ENCODE data around the gene CST3. TPM values are rescaled to one million over a fixed set of nuclear protein-coding genes. Genes with fewer than 3 reads are reported as not detected.

The CST3 gene
- total and polyA plus RNA-seq, 2 of the 8 experiments (the other 6 are each of a cell fraction or from before 2014, with no cell fraction given): 53.2 to 184 TPM

- no peak overlapping the region for H3K14ac ChIP-seq (ENCODE audit: insufficient read length)
- H2BK120ac ChIP-seq (replicated peaks; ENCODE audit: low read depth, low read length): no peak overlapping the region
- no peak overlapping the region for H3K56ac ChIP-seq (replicated peaks; ENCODE audit: insufficient read length, low read depth, low read length)
- H2BK5ac ChIP-seq (ENCODE audit: low read depth, low read length): no peak overlapping the region
- H2AFZ ChIP-seq (ENCODE audit: low read length): no peak overlapping the region
- H3K79me2 ChIP-seq (ENCODE audit: control insufficient read depth in 1 of 2, insufficient read depth in 2 of 2, low read length in 2 of 2): no peaks in the 10 kb centered on the region
- no peak overlapping the region for H3K4me3 ChIP-seq (ENCODE audit: extremely low read depth in 1 of 4, insufficient read depth in 2 of 4, low read depth in 3 of 4, low read length in 4 of 4)
- DNase-seq (ENCODE audit: low read depth in 1 of 2, low spot score in 2 of 2): no peak
- no peak overlapping the region for H3K4ac ChIP-seq (replicated peaks; ENCODE audit: insufficient read length, low read depth, low read length)
- no peak overlapping the region for H3K23ac ChIP-seq (ENCODE audit: insufficient read length)
- ChIA-PET POLR2A (ENCODE audit: partially characterized antibody) (interaction anchor here (0.9 kb wide), 1 partner anchor 12 kb away, joined by 3 read pairs; no protein-coding TSS in a partner anchor), CTCF (ENCODE audit: partially characterized antibody) (interaction anchor here (0.8 to 1.2 kb wide), 3 partner anchors 9 to 19 kb away, joined by 3 read pairs; no protein-coding TSS in a partner anchor)
- no peaks in the 10 kb centered on the region for H3K9me3 ChIP-seq (ENCODE audit: insufficient read depth in 2 of 2, low read depth in 1 of 2, low read length in 1 of 2)
- H2BK20ac ChIP-seq (ENCODE audit: low read length): no peak overlapping the region
- TF ChIP-seq CBX5 (IDR thresholded peaks at IDR 0.05; ENCODE audit: low read depth, low read length) (no peak), TBP (IDR thresholded peaks at IDR 0.05; ENCODE audit: low read depth, low read length) (no peak), SIRT6 (IDR thresholded peaks at IDR 0.05; ENCODE audit: low read length) (no peak), JUN (IDR thresholded peaks at IDR 0.05; ENCODE audit: low read depth, low read length) (no peak), CHD2 (IDR thresholded peaks at IDR 0.05; ENCODE audit: low read length) (no peak), YY1 (IDR thresholded peaks at IDR 0.05; ENCODE audit: low read depth, low read length) (no peak), PHF8 (conservative IDR thresholded peaks at IDR 0.05; ENCODE audit: low read depth, low read length) (no peak), HDAC2 (IDR thresholded peaks at IDR 0.05; ENCODE audit: borderline replicate concordance in 1 of 2, low read depth in 2 of 2, low read length in 2 of 2) (no peak), RXRA (IDR thresholded peaks at IDR 0.05; ENCODE audit: insufficient read depth, low read depth, low read length) (no peak), POLR2AphosphoS5 (IDR thresholded peaks at IDR 0.05; ENCODE audit: low read depth, low read length) (no peak), CEBPB (IDR thresholded peaks at IDR 0.05; ENCODE audit: low read depth, low read length) (no peak), POLR2A (IDR thresholded peaks at IDR 0.05; ENCODE audit: control extremely low read depth in 1 of 2, low read depth in 2 of 2, low read length in 2 of 2) (no peak)
- no peak overlapping the region for H2AK5ac ChIP-seq (ENCODE audit: low read depth, low read length)
- H3K27ac ChIP-seq (ENCODE audit: low read depth, low read length): no peak overlapping the region
- H3K4me1 ChIP-seq (replicated peaks in 1 of 4; ENCODE audit: control insufficient read depth in 3 of 4, insufficient read depth in 4 of 4, low read length in 3 of 4): peaks cover 0 to 7% (median 2%) of the 10 kb centered on the region in 4 experiments; a peak in 4 of 7 replicates
- H3K4me2 ChIP-seq (ENCODE audit: insufficient read depth in 1 of 2, low read depth in 2 of 2, low read length in 2 of 2): no peak overlapping the region
- no peak overlapping the region for H4K91ac ChIP-seq (replicated peaks; ENCODE audit: insufficient read length, low read length)
- WGBS, 2 experiments (ENCODE audit: extremely low coverage in 1 of 2, insufficient coverage in 1 of 2, insufficient read length in 1 of 2, insufficient replicate concordance in 2 of 2, low coverage in 1 of 2, low lambda C conversion rate in 2 of 2, missing lambda C conversion rate in 1 of 2): 90% methylated on average over 9 of the region's 9 CpGs; no CpG with 5 or more reads in 1 of the 2 experiments
- H4K8ac ChIP-seq (ENCODE audit: extremely low read depth, insufficient read depth, low read length): no peak overlapping the region
- H3K18ac ChIP-seq (ENCODE audit: extremely low read depth, low read length): no peak overlapping the region
- H4K20me1 ChIP-seq (replicated peaks in 1 of 2; ENCODE audit: control insufficient read depth in 1 of 2, insufficient read depth in 2 of 2, low read length in 2 of 2): no peaks in the 10 kb centered on the region
- no peak for FAIRE-seq
- no peaks in the 10 kb centered on the region; the same call in 1 of the 2 replicates for H3K79me1 ChIP-seq (ENCODE audit: low read depth, low read length)
- no peak overlapping the region for H4K5ac ChIP-seq (ENCODE audit: insufficient read length, low read depth, low read length)
- H2BK12ac ChIP-seq (ENCODE audit: low read depth, low read length): no peak overlapping the region
- H3K23me2 ChIP-seq (ENCODE audit: low read depth, low read length): peaks cover 2% of the 10 kb centered on the region; the same call in 1 of the 2 replicates
- H3K36me3 ChIP-seq (ENCODE audit: control insufficient read depth in 2 of 4, insufficient read depth in 4 of 4, low read length in 3 of 4): no peaks in the 10 kb centered on the region
- H3K27me3 ChIP-seq (replicated peaks in 1 of 4; ENCODE audit: control insufficient read depth in 3 of 4, extremely low read depth in 1 of 4, insufficient read depth in 3 of 4, low read length in 3 of 4): no peaks in the 10 kb centered on the region
- no peak overlapping the region for H3K9ac ChIP-seq (replicated peaks in 1 of 4; ENCODE audit: extremely low read depth in 1 of 4, low read depth in 3 of 4, low read length in 3 of 4)
- no peak overlapping the region for H2BK15ac ChIP-seq (ENCODE audit: low read length)
Measured at GRCh38 chr20:23625236-23625964, 12.4 kb downstream of the CST3 start.

All from H1 (cell line).